Measurements from ENCODE around the gene LDLRAD4.

The LDLRAD4 gene

DNA sequence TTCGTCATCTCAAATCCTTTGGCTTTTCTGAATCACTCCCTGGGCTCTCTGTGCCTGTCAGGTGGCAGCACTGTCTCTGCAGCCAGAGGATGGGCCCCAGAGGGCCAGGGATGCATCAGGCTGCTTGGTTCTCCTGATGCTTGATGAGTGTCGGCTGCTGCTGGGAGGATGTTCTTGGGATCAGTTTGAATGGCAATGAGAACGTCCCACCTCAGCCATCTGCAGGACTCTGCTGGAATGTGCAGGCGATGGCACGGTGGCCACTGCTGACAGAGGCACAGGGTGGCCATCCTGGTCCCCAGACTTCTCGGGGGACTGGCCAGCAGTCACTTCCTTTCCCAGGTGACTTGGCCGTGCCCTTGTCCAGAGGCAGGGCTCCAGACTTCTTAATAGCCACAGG, 361.8 kb downstream of the LDLRAD4 start:
- H3K4me3 ChIP-seq (ENCODE audit: low read depth, low read length) = no peak overlapping the region
- in situ Hi-C loops (cut with HindIII; ENCODE audit: low sequenced_read_pairs) = no loop called here
- TF ChIP-seq, protein P1, sequence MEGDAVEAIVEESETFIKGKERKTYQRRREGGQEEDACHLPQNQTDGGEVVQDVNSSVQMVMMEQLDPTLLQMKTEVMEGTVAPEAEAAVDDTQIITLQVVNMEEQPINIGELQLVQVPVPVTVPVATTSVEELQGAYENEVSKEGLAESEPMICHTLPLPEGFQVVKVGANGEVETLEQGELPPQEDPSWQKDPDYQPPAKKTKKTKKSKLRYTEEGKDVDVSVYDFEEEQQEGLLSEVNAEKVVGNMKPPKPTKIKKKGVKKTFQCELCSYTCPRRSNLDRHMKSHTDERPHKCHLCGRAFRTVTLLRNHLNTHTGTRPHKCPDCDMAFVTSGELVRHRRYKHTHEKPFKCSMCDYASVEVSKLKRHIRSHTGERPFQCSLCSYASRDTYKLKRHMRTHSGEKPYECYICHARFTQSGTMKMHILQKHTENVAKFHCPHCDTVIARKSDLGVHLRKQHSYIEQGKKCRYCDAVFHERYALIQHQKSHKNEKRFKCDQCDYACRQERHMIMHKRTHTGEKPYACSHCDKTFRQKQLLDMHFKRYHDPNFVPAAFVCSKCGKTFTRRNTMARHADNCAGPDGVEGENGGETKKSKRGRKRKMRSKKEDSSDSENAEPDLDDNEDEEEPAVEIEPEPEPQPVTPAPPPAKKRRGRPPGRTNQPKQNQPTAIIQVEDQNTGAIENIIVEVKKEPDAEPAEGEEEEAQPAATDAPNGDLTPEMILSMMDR (IDR thresholded peaks at IDR 0.05; ENCODE audit: low read depth, low read length, missing control alignments) = no peak
- DNase-seq (ENCODE audit: low read depth) = no peak

DNA sequence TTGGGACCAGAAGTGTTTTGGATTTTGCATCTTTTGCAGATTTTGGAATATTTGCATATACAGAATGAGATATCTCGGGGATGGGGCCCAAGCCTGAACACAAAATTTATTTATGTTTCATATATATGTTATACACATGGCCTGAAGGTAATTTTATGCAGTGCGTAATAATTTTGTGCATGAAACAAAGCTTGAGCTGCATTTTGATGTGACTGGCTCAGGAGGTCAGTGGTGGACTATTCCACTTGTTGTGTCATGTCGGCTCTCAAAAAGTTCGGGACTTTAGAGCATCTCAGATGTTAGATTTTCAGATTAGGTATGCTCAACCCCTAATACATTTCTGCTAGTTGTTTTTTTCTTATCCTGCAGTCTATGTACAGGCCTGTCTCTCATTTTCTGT, 362.4 kb downstream of the LDLRAD4 start:
- no peak overlapping the region for H3K4me3 ChIP-seq (ENCODE audit: low read depth, low read length)
- in situ Hi-C loops (cut with HindIII; ENCODE audit: low sequenced_read_pairs) = no loop called here
- no peak for DNase-seq (ENCODE audit: low read depth)
- TF ChIP-seq, protein P1 (IDR thresholded peaks at IDR 0.05; ENCODE audit: low read depth, low read length, missing control alignments) = no peak

DNA sequence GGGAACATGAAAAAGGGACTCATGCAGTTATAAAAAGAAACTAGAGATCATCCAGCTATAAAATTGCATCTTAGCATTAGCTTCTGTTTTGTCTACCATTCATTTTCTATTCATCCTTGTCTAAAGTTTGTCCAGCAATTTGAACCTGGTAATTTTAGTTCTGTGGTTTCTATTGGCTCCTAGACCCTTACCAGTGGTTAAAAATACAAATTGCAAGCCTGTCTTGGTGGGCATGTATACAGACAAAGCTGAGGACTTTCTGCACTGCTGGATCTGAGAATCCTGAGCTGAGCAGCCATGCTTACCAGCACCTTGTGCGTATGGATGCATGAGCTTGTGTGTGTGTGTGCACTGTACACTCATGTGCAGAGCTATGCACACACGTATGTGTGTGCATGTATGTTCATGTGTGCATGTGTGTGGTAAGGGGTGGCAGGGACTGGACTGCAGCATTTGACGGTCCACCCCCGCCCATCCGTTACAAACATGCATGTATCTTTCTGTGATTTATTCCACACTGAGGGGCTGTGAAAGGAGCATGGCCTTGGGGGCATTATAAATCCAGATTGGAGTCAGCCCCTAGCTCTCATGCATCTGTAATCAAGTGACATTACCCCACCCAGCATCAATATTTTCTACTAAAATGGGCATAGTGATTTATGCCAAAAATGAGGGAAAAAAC, 363.1 kb downstream of the LDLRAD4 start:
- TF ChIP-seq, protein P1 (IDR thresholded peaks at IDR 0.05; ENCODE audit: low read depth, low read length, missing control alignments) = no peak
- in situ Hi-C loops (cut with HindIII; ENCODE audit: low sequenced_read_pairs) = no loop called here
- no peak for DNase-seq (ENCODE audit: low read depth)
- no peak overlapping the region for H3K4me3 ChIP-seq (ENCODE audit: low read depth, low read length)

DNA sequence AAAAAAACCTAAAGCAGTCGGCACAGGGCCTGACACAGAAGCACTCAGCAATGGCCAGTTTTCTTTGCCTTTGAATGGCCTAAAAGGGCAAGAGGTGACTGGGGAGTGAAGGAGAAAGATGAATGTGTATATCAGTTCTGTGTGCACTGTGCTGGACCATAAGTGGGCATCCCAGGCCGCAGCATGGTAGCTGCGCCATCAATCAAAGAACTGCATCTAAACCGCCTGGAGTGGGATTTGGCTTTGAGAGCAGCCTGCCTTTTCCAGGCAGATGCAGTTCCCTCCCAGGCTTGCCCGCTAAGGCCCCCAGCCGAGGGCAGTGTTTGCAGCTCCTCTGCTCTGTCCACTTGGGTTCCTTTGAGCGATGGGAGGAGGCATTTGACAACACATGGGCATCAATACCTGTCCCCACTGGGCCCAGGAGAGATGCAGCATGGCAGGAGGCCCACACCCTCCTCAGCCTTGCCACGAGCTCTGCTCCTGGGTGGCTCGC, 363.7 kb downstream of the LDLRAD4 start:
- DNase-seq (ENCODE audit: low read depth) = no peak
- in situ Hi-C loops (cut with HindIII; ENCODE audit: low sequenced_read_pairs) = no loop called here
- TF ChIP-seq, protein P1 (IDR thresholded peaks at IDR 0.05; ENCODE audit: low read depth, low read length, missing control alignments) = no peak
- H3K4me3 ChIP-seq (ENCODE audit: low read depth, low read length) = no peak overlapping the region

DNA sequence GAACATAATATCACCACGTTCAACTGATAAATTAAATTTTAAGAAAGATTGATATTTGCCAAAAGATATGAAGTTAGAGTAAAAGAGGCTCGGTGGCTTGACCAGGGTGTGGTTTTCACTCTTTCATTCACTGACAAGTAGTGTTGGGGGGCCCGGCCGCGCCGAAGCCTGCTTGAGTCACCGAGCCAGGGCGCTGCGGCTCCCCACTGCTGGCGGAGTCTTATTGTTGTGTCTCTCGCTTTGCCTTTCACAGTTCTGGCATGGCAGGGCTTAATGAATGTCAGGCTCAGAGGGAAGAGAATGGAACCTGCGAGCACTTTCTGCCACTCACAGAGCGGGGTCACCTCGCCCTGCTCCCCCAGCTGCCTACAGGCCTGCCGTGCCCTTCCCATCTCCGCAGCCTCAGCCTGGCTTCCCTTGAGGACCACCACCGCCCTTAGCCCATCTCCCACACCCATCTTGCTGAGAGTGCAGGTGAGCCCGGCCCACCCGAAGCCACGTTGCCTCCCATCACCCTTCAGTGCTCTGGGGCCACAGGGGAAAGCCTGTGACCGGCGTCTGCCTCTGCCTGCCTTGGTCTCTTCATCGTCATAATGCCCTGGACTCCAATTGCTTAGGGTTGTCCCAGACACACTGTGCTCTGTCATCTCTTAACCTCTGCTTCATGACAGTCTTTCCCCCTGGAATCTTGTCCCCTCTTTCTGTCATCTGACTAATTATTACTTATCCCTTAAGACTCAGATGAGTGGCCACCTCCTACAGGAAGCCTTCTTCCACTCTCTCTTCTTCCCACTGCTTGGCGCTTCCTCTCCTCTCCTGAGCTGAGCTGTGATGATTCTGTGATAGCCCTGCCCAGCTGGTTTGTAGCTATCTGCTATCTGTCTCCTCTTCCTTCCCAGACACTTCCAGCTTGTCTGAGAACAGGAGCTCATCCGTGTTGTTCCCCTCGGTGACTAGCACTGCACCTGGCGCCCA, 365.3 kb downstream of the LDLRAD4 start:
- in situ Hi-C loops (cut with HindIII; ENCODE audit: low sequenced_read_pairs) = no loop called here
- DNase-seq (ENCODE audit: low read depth) = no peak
- TF ChIP-seq, protein P1 (IDR thresholded peaks at IDR 0.05; ENCODE audit: low read depth, low read length, missing control alignments) = no peak
- H3K4me3 ChIP-seq (ENCODE audit: low read depth, low read length) = no peak overlapping the region

DNA sequence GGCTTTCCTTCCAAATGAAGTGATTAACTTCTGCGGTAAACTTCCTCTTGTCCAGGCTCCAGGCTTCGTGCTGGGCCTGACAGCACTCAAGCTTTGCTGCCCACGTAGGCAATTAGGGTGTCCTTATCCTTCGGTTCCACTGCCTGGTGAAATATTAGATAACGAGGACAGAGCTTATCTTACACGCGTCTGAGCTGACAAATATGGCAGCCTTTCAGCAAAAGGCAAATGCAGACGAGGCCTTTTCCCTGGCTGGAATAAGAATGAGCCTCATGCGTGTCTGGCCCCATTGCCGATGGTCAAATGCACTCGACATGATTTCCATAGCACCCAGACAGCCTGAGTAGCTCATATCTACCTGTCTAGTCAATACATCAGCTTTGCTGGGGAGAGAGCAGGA, 366.3 kb downstream of the LDLRAD4 start:
- TF ChIP-seq, protein P1 (IDR thresholded peaks at IDR 0.05; ENCODE audit: low read depth, low read length, missing control alignments) = no peak
- in situ Hi-C loops (cut with HindIII; ENCODE audit: low sequenced_read_pairs) = no loop called here
- H3K4me3 ChIP-seq (ENCODE audit: low read depth, low read length) = no peak overlapping the region
- no peak for DNase-seq (ENCODE audit: low read depth)

Measured in astrocyte of the cerebellum (primary cell).